Astrocyte (in vitro differentiated cells and primary cell): ENCODE results near the gene PSENEN. TPM values are rescaled to one million over a fixed set of nuclear protein-coding genes. Genes with fewer than 3 reads are reported as not detected.

Experiments
- DNase-seq: peaks from one replicate; pipeline ENCODE4 v3.0.0-alpha.2; 2010; ENCODE audit warnings: low read depth
- FAIRE-seq: peaks from 2 replicates; lab custom pipeline; 2011; peaks lifted over from hg19 to GRCh38; lab: Jason Lieb, UNC
- H2AFZ ChIP-seq: 2 replicates; pipeline ENCODE4 v1.6.0; 2012; ENCODE audit warnings: low read depth, low read length, inconsistent platforms
- H3K27ac ChIP-seq: 2 replicates; pipeline ENCODE4 v1.5.1; 2011; ENCODE audit warnings: low read depth, low read length, inconsistent platforms
- H3K27me3 ChIP-seq: 2 replicates; pipeline ENCODE4 v1.6.0; 2011; ENCODE audit warnings: low read length, inconsistent platforms; ENCODE audit not compliant: insufficient read depth
- H3K36me3 ChIP-seq: 2 replicates; pipeline ENCODE4 v1.5.1; 2011; ENCODE audit warnings: low read length, inconsistent platforms; ENCODE audit not compliant: insufficient read depth
- H3K4me1 ChIP-seq: 2 replicates; pipeline ENCODE4 v1.5.1; 2011; ENCODE audit warnings: low read length, inconsistent platforms; ENCODE audit not compliant: insufficient read depth
- H3K4me2 ChIP-seq: 2 replicates; pipeline ENCODE4 v1.6.0; 2012; ENCODE audit warnings: low read length, inconsistent platforms
- H3K4me3 ChIP-seq: 2 replicates; pipeline ENCODE4 v1.5.1; 2011; ENCODE audit warnings: low read depth, mild to moderate bottlenecking, low read length, inconsistent platforms; ENCODE audit not compliant: insufficient read depth
- H3K79me2 ChIP-seq: 2 replicates; pipeline ENCODE4 v1.6.0; 2012; ENCODE audit warnings: mild to moderate bottlenecking, low read length, inconsistent platforms; ENCODE audit not compliant: insufficient read depth
- H3K9ac ChIP-seq: 2 replicates; pipeline ENCODE4 v1.6.0; 2012; ENCODE audit warnings: mild to moderate bottlenecking, low read length, inconsistent platforms
- H3K9me3 ChIP-seq: 2 replicates; pipeline ENCODE4 v1.5.1; 2012; ENCODE audit warnings: low read depth, mild to moderate bottlenecking, low read length, inconsistent platforms; ENCODE audit not compliant: insufficient read depth
- H4K20me1 ChIP-seq: 2 replicates; pipeline ENCODE4 v1.6.0; 2012; ENCODE audit warnings: low read length, inconsistent platforms; ENCODE audit not compliant: insufficient read depth
- H3K27ac Mint-ChIP-seq: one replicate; pipeline ENCODE4 v1.8.0; 2021; ENCODE audit warnings: mild to moderate bottlenecking, mixed read lengths; ENCODE audit not compliant: unreplicated experiment
- H3K27me3 Mint-ChIP-seq: one replicate; pipeline ENCODE4 v1.8.0; 2021; ENCODE audit warnings: low read depth, mixed read lengths; ENCODE audit not compliant: unreplicated experiment
- H3K36me3 Mint-ChIP-seq: one replicate; pipeline ENCODE4 v1.8.0; 2021; ENCODE audit warnings: low read depth, mixed read lengths; ENCODE audit not compliant: unreplicated experiment
- H3K4me1 Mint-ChIP-seq: one replicate; pipeline ENCODE4 v1.8.0; 2021; ENCODE audit warnings: low read depth, mixed read lengths; ENCODE audit not compliant: unreplicated experiment
- H3K4me3 Mint-ChIP-seq: one replicate; pipeline ENCODE4 v1.8.0; 2021; ENCODE audit warnings: mild to moderate bottlenecking, moderate library complexity, mixed read lengths; ENCODE audit not compliant: unreplicated experiment
- H3K9me3 Mint-ChIP-seq: one replicate; pipeline ENCODE4 v1.8.0; 2021; ENCODE audit warnings: mild to moderate bottlenecking, mixed read lengths; ENCODE audit not compliant: unreplicated experiment
- CTCF ChIP-seq: IDR thresholded peaks from 2 replicates; pipeline ENCODE4 v1.5.1; 2011; ENCODE audit warnings: low read depth, mild to moderate bottlenecking, inconsistent platforms, low read length, moderate library complexity; ENCODE audit not compliant: insufficient read depth
- EZH2 ChIP-seq: IDR thresholded peaks from 2 replicates; pipeline ENCODE4 v1.6.1; 2012; ENCODE audit warnings: mild to moderate bottlenecking, low read length, inconsistent platforms; ENCODE audit not compliant: insufficient read depth
- total RNA-seq: library from RNA; stranded (reverse); gene quantifications from 2 replicates; pipeline ENCODE4 v1.2.1, GENCODE V29; 2021

The PSENEN gene
- total RNA-seq, 1 donor from 2014 or later = 100 TPM

- H3K27me3 Mint-ChIP-seq = no peaks in the 10 kb centered on the region
- Histone ChIP-seq H3K36me3 (peaks cover 7% of the 10 kb centered on the region), H3K9ac (no peak overlapping the region), H3K4me3 (no peak overlapping the region), H4K20me1 (peaks cover 3% of the 10 kb centered on the region), H3K4me1 (no peaks in the 10 kb centered on the region), H3K4me2 (no peak overlapping the region), H3K27me3 (no peaks in the 10 kb centered on the region), H3K79me2 (peaks cover 11% of the 10 kb centered on the region), H3K27ac (no peak overlapping the region), H3K9me3 (no peaks in the 10 kb centered on the region), H2AFZ (no peak overlapping the region)
- no peak overlapping the region for H3K27ac Mint-ChIP-seq
- no peak overlapping the region for H3K4me3 Mint-ChIP-seq
- no peaks in the 10 kb centered on the region for H3K9me3 Mint-ChIP-seq
- peaks cover 11% of the 10 kb centered on the region for H3K36me3 Mint-ChIP-seq
- FAIRE-seq (no peak), DNase-seq (no peak)
- no peaks in the 10 kb centered on the region for H3K4me1 Mint-ChIP-seq
- no peak for TF ChIP-seq EZH2
- no peak for TF ChIP-seq CTCF
Observed at GRCh38 chr19:35764432-35765315, 19.2 kb downstream of the PSENEN start.

DNA sequence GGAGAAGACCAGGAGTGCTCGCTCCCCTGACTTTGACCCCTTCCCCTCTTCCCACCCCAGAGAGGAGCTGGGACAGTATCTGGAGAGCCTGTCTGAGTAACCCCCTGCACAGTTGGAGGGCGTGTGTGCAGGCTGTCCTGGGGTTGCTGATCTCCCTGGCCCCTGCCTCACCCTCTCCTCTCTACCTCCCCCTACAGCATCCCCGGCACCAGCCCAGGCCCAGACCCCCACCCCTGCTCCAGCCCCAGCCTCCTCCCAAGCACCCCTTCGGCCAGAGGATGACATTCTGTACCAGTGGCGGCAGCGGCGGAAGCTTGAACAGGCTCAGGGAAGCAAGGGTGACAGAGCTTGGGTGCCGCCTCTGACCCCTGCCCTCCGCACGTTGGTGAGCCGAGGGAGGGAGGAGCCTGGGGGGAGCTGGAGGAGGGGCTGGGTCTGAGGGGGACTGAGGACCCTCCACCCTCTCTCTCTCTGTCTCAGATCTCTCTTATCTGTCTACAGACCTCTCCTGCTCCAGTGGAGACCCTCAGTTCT, 21.2 kb downstream of the PSENEN start:
- Mint-ChIP-seq H3K4me1 (no peaks in the 10 kb centered on the region), H3K9me3 (no peaks in the 10 kb centered on the region), H3K27me3 (no peaks in the 10 kb centered on the region), H3K4me3 (no peak overlapping the region), H3K36me3 (peaks cover 11% of the 10 kb centered on the region), H3K27ac (no peak overlapping the region)
- H4K20me1 ChIP-seq = no peaks in the 10 kb centered on the region
- H3K27ac ChIP-seq = no peak overlapping the region
- DNase-seq = no peak
- no peak overlapping the region for H3K4me3 ChIP-seq
- H3K79me2 ChIP-seq = no peaks in the 10 kb centered on the region
- H3K36me3 ChIP-seq = peaks cover 7% of the 10 kb centered on the region
- H2AFZ ChIP-seq = no peak overlapping the region
- no peaks in the 10 kb centered on the region for H3K27me3 ChIP-seq
- no peak overlapping the region for H3K9ac ChIP-seq
- no peak for FAIRE-seq
- TF ChIP-seq CTCF (no peak), EZH2 (no peak)
- H3K9me3 ChIP-seq = no peaks in the 10 kb centered on the region
- no peak overlapping the region for H3K4me2 ChIP-seq
- H3K4me1 ChIP-seq = no peaks in the 10 kb centered on the region
